Lower lobe of right lung (tissue), 2 donors: ENCODE measurements around the gene ADARB1. TPM values are rescaled to one million over a fixed set of nuclear protein-coding genes. Genes with fewer than 3 reads are reported as not detected.
A peak's percentile ranks its signal among the peaks of the same experiment; 100 is the strongest.

Experiments used
- ATAC-seq, 2 donors: fragments of 200-7000 bp; cut with Tn5 transposase; one replicate each; pipeline ENCODE4 v1.9.1; 2020 to 2022; ENCODE audit warnings: mild to moderate bottlenecking in 2 of 2, moderate library complexity in 2 of 2
- DNase-seq: peaks from one replicate; pipeline ENCODE4 v3.0.0-alpha.2; 2020
- H3K27ac ChIP-seq: fragments of 200-600 bp; one replicate; pipeline ENCODE4 v1.8.0; 2022
- H3K27me3 ChIP-seq: fragments of 200-600 bp; one replicate; pipeline ENCODE4 v1.8.0; 2022; ENCODE audit warnings: low read depth
- H3K36me3 ChIP-seq: fragments of 200-600 bp; one replicate; pipeline ENCODE4 v1.8.0; 2022; ENCODE audit warnings: mild to moderate bottlenecking
- H3K4me1 ChIP-seq: fragments of 200-600 bp; one replicate; pipeline ENCODE4 v1.8.0; 2022
- H3K4me3 ChIP-seq: fragments of 200-600 bp; one replicate; pipeline ENCODE4 v1.8.0; 2022; ENCODE audit warnings: mild to moderate bottlenecking
- H3K9me3 ChIP-seq: fragments of 200-600 bp; one replicate; pipeline ENCODE4 v1.8.0; 2022
- intact Hi-C: fragments of 100-400 bp; cut with DNase I; formaldehyde crosslinking; loops from one replicate; pipeline ENCODE4 v1.11.0; 2022
- total RNA-seq: library from RNA; stranded (reverse); fragmentation: NEBNext Ultra II Directional; extraction: Animal tissue kit (Norgen Biotek cat#: 25700); gene quantifications from one replicate; pipeline ENCODE4 v1.2.1, GENCODE V29; 2021
- TF ChIP-seq, protein P1 (sequence below): fragments of 200-600 bp; IDR thresholded peaks from one replicate; pipeline ENCODE4 v1.8.0; 2022; ENCODE audit warnings: antibody characterized with exemption, mild to moderate bottlenecking
- donor health status: DM: no; HTN: yes; CAD: no; lungs with severe emphysema.

The ADARB1 gene
- total RNA-seq, 1 donor from 2014 or later: 48.2 TPM

DNA sequence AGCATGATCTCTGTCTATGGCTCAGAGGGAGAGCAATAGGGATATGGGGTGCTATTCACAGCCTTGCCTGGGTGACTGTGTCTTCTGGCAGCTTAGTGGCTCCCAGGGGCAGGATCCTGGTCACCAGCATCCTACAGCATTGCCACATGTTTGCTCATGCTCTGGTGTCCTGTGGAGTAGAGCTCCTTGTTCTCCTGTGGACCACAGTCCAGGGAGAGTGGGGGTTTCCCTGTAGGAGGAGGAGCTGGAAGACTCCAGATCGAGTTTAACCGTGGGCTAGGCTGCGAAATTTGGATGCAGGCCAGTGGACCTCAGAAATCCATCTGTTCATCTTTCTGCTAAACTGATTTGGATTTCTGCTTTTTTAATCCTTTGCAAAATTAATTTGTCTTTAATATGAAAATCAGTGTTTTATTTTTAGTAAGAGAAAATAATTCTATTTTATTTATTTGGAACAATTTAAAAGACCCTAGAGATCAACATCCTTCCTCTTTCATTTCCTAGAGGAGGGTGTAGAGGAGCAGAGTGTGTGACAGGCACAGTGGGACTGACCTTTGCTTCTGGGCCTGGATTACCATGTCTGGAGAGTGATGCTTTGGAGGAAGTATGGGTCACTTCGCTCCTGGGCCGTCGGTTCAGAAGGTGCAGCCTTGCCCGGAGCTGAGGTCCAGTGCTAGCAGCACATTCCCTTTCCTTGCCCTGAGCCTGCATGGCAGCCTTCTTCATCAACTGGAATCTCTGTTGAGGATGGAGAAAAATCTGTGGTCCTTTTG lies 17.4 kb downstream of the ADARB1 start:
- H3K4me3 ChIP-seq: no peak overlapping the region
- TF ChIP-seq, protein P1, sequence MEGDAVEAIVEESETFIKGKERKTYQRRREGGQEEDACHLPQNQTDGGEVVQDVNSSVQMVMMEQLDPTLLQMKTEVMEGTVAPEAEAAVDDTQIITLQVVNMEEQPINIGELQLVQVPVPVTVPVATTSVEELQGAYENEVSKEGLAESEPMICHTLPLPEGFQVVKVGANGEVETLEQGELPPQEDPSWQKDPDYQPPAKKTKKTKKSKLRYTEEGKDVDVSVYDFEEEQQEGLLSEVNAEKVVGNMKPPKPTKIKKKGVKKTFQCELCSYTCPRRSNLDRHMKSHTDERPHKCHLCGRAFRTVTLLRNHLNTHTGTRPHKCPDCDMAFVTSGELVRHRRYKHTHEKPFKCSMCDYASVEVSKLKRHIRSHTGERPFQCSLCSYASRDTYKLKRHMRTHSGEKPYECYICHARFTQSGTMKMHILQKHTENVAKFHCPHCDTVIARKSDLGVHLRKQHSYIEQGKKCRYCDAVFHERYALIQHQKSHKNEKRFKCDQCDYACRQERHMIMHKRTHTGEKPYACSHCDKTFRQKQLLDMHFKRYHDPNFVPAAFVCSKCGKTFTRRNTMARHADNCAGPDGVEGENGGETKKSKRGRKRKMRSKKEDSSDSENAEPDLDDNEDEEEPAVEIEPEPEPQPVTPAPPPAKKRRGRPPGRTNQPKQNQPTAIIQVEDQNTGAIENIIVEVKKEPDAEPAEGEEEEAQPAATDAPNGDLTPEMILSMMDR: no peak
- H3K4me1 ChIP-seq: peaks cover 75% of the 10 kb centered on the region
- DNase-seq (no peak), ATAC-seq (peak in 1 of 2 donors; percentile 25)
- intact Hi-C loops: no loop called here
- no peaks in the 10 kb centered on the region for H3K36me3 ChIP-seq
- no peaks in the 10 kb centered on the region for H3K27me3 ChIP-seq
- H3K9me3 ChIP-seq: no peaks in the 10 kb centered on the region
- no peak overlapping the region for H3K27ac ChIP-seq

DNA sequence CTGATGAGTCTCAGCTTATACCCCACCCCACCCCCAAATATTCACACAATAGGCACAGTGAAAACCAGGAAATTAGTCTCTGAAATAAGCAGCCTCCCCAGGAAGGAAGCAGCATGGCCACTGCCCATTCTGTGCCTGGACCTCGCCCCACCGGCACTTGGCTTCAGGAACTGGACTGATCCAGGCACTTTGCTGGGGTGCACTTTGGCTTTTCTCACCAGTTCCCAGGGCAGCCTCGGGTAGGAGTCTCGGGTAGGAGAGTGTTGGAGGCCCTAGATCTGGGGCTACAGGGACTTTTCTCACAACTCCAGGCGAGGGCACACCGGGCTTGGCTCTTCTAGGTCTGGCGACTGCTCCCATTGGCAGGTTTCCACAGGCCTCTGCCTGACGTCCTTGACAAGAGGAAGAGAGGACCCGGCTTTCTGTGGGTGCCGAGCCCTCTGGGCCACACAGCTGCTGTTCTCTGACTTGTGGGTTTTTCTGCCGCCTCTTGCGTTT lies 18.7 kb downstream of the ADARB1 start:
- DNase-seq: no peak
- peak overlapping the region; percentile 42 for H3K4me3 ChIP-seq
- H3K27ac ChIP-seq: peak overlapping the region; percentile 78
- peak; percentile 52 to 55 for ATAC-seq
- TF ChIP-seq, protein P1: no peak
- no peaks in the 10 kb centered on the region for H3K9me3 ChIP-seq
- H3K4me1 ChIP-seq: peaks cover 75% of the 10 kb centered on the region
- H3K27me3 ChIP-seq: no peaks in the 10 kb centered on the region
- H3K36me3 ChIP-seq: no peaks in the 10 kb centered on the region
- intact Hi-C loops: no loop called here

- intact Hi-C loops: no loop called here
- H3K9me3 ChIP-seq: no peaks in the 10 kb centered on the region
- H3K36me3 ChIP-seq: no peaks in the 10 kb centered on the region
- H3K4me1 ChIP-seq: peaks cover 88% of the 10 kb centered on the region
- DNase-seq (no peak), ATAC-seq (no peak)
- TF ChIP-seq, protein P1: no peak
- peak overlapping the region; percentile 78 for H3K27ac ChIP-seq
- no peaks in the 10 kb centered on the region for H3K27me3 ChIP-seq
- no peak overlapping the region for H3K4me3 ChIP-seq
These were observed 20.0 kb downstream of the ADARB1 start for GRCh38 chr21:45094412-45094811.

DNA sequence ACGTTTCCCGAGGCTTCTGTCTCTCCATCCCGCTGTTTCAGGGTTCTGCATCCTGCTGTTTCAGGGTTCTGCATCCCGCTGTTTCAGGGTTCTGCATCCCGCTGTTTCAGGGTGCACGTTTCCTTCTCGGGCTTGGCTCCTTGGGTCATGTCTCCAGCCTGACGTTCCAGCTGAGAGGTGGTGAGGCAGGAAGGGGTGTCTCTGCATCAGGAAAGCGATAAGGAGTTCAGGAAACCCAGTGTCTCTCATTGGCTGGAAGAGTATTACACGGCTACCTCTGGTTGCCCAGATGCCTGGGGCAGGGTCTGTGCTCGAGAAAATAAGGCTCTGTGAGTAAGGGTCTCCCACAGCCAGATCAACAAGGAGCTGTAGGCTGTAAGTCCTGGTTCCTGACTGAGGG lies 21.1 kb downstream of the ADARB1 start:
- no peak for DNase-seq
- no peaks in the 10 kb centered on the region for H3K36me3 ChIP-seq
- ATAC-seq: no peak
- H3K27ac ChIP-seq: peak overlapping the region; percentile 78
- peaks cover 81% of the 10 kb centered on the region for H3K4me1 ChIP-seq
- no peaks in the 10 kb centered on the region for H3K9me3 ChIP-seq
- no peaks in the 10 kb centered on the region for H3K27me3 ChIP-seq
- TF ChIP-seq, protein P1: no peak
- H3K4me3 ChIP-seq: no peak overlapping the region
- intact Hi-C loops: no loop called here

- Histone ChIP-seq H3K36me3 (no peaks in the 10 kb centered on the region), H3K27me3 (no peaks in the 10 kb centered on the region), H3K9me3 (no peaks in the 10 kb centered on the region), H3K4me3 (no peak overlapping the region), H3K4me1 (peaks cover 82% of the 10 kb centered on the region), H3K27ac (peak overlapping the region; percentile 18)
- DNase-seq (no peak), ATAC-seq (no peak)
- intact Hi-C loops: no loop called here
- TF ChIP-seq, protein P1: no peak
These were observed 21.8 kb downstream of the ADARB1 start for GRCh38 chr21:45096217-45096616.
